CD4-positive, CD25-positive, alpha-beta regulatory T cell (primary cell): ENCODE results near the gene FUT7. TPM values are rescaled to one million over a fixed set of nuclear protein-coding genes. Genes with fewer than 3 reads are reported as not detected.

ENCODE experiments used
- ATAC-seq, 2 donors: fragments of 150-1000 bp; cut with Tn5 transposase; one replicate each; pipeline ENCODE4 v1.10.0; 2021; ENCODE audit warnings: low read depth in 2 of 2, moderate number of reproducible peaks in 2 of 2, moderate library complexity in 1 of 2
- DNase-seq, 3 donors: peaks; one replicate each; pipeline versions ENCODE4 v3.0.0 to v3.0.0-alpha.2; 2012 to 2022; ENCODE audit warnings: mixed read lengths in 1 of 3
- H3K27ac ChIP-seq: one replicate; pipeline ENCODE4 v1.7.0; 2013; ENCODE audit warnings: mild to moderate bottlenecking, low read length; ENCODE audit not compliant: insufficient read depth, poor library complexity, severe bottlenecking
- H3K27me3 ChIP-seq: one replicate; pipeline ENCODE4 v1.7.0; 2013; ENCODE audit warnings: low read length; ENCODE audit not compliant: control insufficient read depth, insufficient read depth
- H3K36me3 ChIP-seq: one replicate; pipeline ENCODE4 v1.7.0; 2013; ENCODE audit warnings: mild to moderate bottlenecking, low read length, moderate library complexity; ENCODE audit not compliant: control insufficient read depth, insufficient read depth
- H3K4me1 ChIP-seq: 2 replicates; pipeline ENCODE4 v1.7.0; 2013; ENCODE audit warnings: mild to moderate bottlenecking, low read length; ENCODE audit not compliant: insufficient read depth, control insufficient read depth, poor library complexity, severe bottlenecking
- H3K4me3 ChIP-seq: one replicate; pipeline ENCODE4 v1.7.0; 2013; ENCODE audit warnings: low read depth, mild to moderate bottlenecking, low read length, moderate library complexity
- H3K9me3 ChIP-seq, 2 experiments: 1 replicate in 1 of 2; 2 replicates in 1 of 2; pipeline ENCODE4 v1.7.0; 2013; ENCODE audit warnings: low read length in 2 of 2, mild to moderate bottlenecking in 1 of 2, moderate library complexity in 1 of 2; ENCODE audit not compliant: control insufficient read depth in 2 of 2
- H3K27ac Mint-ChIP-seq, 3 donors: one replicate each; pipeline ENCODE4 v1.8.0; 2020 to 2022; ENCODE audit warnings: mild to moderate bottlenecking in 3 of 3, mixed read lengths in 3 of 3, moderate library complexity in 2 of 3
- H3K27me3 Mint-ChIP-seq: one replicate; pipeline ENCODE4 v1.8.0; 2022; ENCODE audit warnings: mild to moderate bottlenecking, mixed read lengths
- H3K36me3 Mint-ChIP-seq: one replicate; pipeline ENCODE4 v1.8.0; 2020; ENCODE audit warnings: mixed read lengths
- H3K4me1 Mint-ChIP-seq, 4 donors: one replicate each; pipeline ENCODE4 v1.8.0; 2020 to 2022; ENCODE audit warnings: mixed read lengths in 4 of 4, mild to moderate bottlenecking in 1 of 4
- H3K4me3 Mint-ChIP-seq, 4 donors: one replicate each; pipeline ENCODE4 v1.8.0; 2020 to 2022; ENCODE audit warnings: mild to moderate bottlenecking in 4 of 4, mixed read lengths in 4 of 4, moderate library complexity in 3 of 4
- H3K9me3 Mint-ChIP-seq, 7 donors: one replicate each; pipeline ENCODE4 v1.8.0; 2020 to 2022; ENCODE audit warnings: mixed read lengths in 7 of 7, mild to moderate bottlenecking in 3 of 7, moderate library complexity in 2 of 7
- polyA plus RNA-seq, 4 donors: library from polyadenylated mRNA; unstranded; fragments of 300-500 nt; fragmentation: Illumina TruSeq; gene quantifications; one replicate each; pipeline ENCODE4 v1.2.3, GENCODE V29; 2021
- total RNA-seq: library from RNA; stranded (reverse); gene quantifications from one replicate; pipeline ENCODE4 v1.2.3, GENCODE V29; 2022

The FUT7 gene
- total and polyA plus RNA-seq, 5 donors from 2014 or later = 15.2 to 79.0 (median 37.4) TPM

GRCh38 chr9:137020771-137021567 lies 10.9 kb downstream of the FUT7 start:
- Histone ChIP-seq H3K27ac (no peak overlapping the region), H3K4me1 (peaks cover 3% of the 10 kb centered on the region), H3K9me3 (no peaks in the 10 kb centered on the region), H3K4me3 (no peak overlapping the region), H3K27me3 (no peaks in the 10 kb centered on the region), H3K36me3 (peaks cover 3% of the 10 kb centered on the region)
- H3K27me3 Mint-ChIP-seq = no peaks in the 10 kb centered on the region
- ATAC-seq (no peak), DNase-seq (no peak)
- peaks cover 4% of the 10 kb centered on the region for H3K36me3 Mint-ChIP-seq
- peaks cover 0 to 2% (median 0%) of the 10 kb centered on the region in 7 donors for H3K9me3 Mint-ChIP-seq
- peaks cover 0 to 9% (median 0%) of the 10 kb centered on the region in 4 donors for H3K4me1 Mint-ChIP-seq
- no peak overlapping the region for H3K27ac Mint-ChIP-seq
- no peak overlapping the region for H3K4me3 Mint-ChIP-seq

GRCh38 chr9:137019891-137020683 lies 11.8 kb downstream of the FUT7 start:
- no peak for ATAC-seq
- no peak overlapping the region for H3K27ac ChIP-seq
- H3K4me1 Mint-ChIP-seq = peaks cover 0 to 9% (median 0%) of the 10 kb centered on the region in 4 donors
- H3K9me3 ChIP-seq = no peaks in the 10 kb centered on the region
- H3K9me3 Mint-ChIP-seq = peaks cover 0 to 2% (median 0%) of the 10 kb centered on the region in 7 donors
- no peaks in the 10 kb centered on the region for H3K4me1 ChIP-seq
- no peaks in the 10 kb centered on the region for H3K27me3 Mint-ChIP-seq
- H3K36me3 Mint-ChIP-seq = peaks cover 4% of the 10 kb centered on the region
- no peak for DNase-seq
- H3K4me3 Mint-ChIP-seq = no peak overlapping the region
- H3K27me3 ChIP-seq = no peaks in the 10 kb centered on the region
- H3K4me3 ChIP-seq = no peak overlapping the region
- H3K27ac Mint-ChIP-seq = peak overlapping the region in 1 of 3 donors; percentile 36
- peaks cover 8% of the 10 kb centered on the region for H3K36me3 ChIP-seq

GRCh38 chr9:137018761-137019559 lies 12.9 kb downstream of the FUT7 start:
- peaks cover 4% of the 10 kb centered on the region for H3K36me3 Mint-ChIP-seq
- no peak for ATAC-seq
- Histone ChIP-seq H3K27me3 (no peaks in the 10 kb centered on the region), H3K4me3 (no peak overlapping the region), H3K4me1 (no peaks in the 10 kb centered on the region), H3K36me3 (peaks cover 8% of the 10 kb centered on the region), H3K27ac (no peak overlapping the region), H3K9me3 (no peaks in the 10 kb centered on the region)
- H3K27me3 Mint-ChIP-seq = no peaks in the 10 kb centered on the region
- H3K4me1 Mint-ChIP-seq = peaks cover 0 to 7% (median 0%) of the 10 kb centered on the region in 4 donors
- no peak overlapping the region for H3K27ac Mint-ChIP-seq
- no peak for DNase-seq
- H3K9me3 Mint-ChIP-seq = peaks cover 0 to 2% (median 0%) of the 10 kb centered on the region in 7 donors
- H3K4me3 Mint-ChIP-seq = no peak overlapping the region

- Histone ChIP-seq H3K27me3 (no peaks in the 10 kb centered on the region), H3K4me1 (no peaks in the 10 kb centered on the region), H3K27ac (no peak overlapping the region), H3K9me3 (no peaks in the 10 kb centered on the region), H3K4me3 (no peak overlapping the region), H3K36me3 (peaks cover 11% of the 10 kb centered on the region)
- Mint-ChIP-seq H3K27ac (no peak overlapping the region), H3K36me3 (peaks cover 4% of the 10 kb centered on the region), H3K4me3 (no peak overlapping the region), H3K27me3 (no peaks in the 10 kb centered on the region), H3K4me1 (peaks cover 0 to 7% (median 0%) of the 10 kb centered on the region in 4 donors), H3K9me3 (peaks cover 0 to 2% (median 0%) of the 10 kb centered on the region in 7 donors)
- ATAC-seq (no peak), DNase-seq (no peak)
Observed at GRCh38 chr9:137017791-137018497, 13.9 kb downstream of the FUT7 start.

GRCh38 chr9:137017071-137017470 lies 14.8 kb downstream of the FUT7 start:
- Histone ChIP-seq H3K4me1 (no peaks in the 10 kb centered on the region), H3K27ac (no peak overlapping the region), H3K4me3 (no peak overlapping the region), H3K27me3 (no peaks in the 10 kb centered on the region), H3K36me3 (peaks cover 11% of the 10 kb centered on the region), H3K9me3 (no peaks in the 10 kb centered on the region)
- H3K27ac Mint-ChIP-seq = no peak overlapping the region
- H3K4me3 Mint-ChIP-seq = peak overlapping the region in 1 of 4 donors; percentile 4
- H3K27me3 Mint-ChIP-seq = no peaks in the 10 kb centered on the region
- H3K9me3 Mint-ChIP-seq = peaks cover 0 to 2% (median 0%) of the 10 kb centered on the region in 7 donors
- no peak for DNase-seq
- ATAC-seq = no peak
- H3K36me3 Mint-ChIP-seq = peaks cover 4% of the 10 kb centered on the region
- peaks cover 0 to 6% (median 0%) of the 10 kb centered on the region in 4 donors for H3K4me1 Mint-ChIP-seq

GRCh38 chr9:137016436-137016835 lies 15.5 kb downstream of the FUT7 start:
- H3K4me1 Mint-ChIP-seq = peaks cover 0 to 5% (median 0%) of the 10 kb centered on the region in 4 donors
- no peaks in the 10 kb centered on the region for H3K27me3 Mint-ChIP-seq
- DNase-seq (no peak), ATAC-seq (no peak)
- H3K9me3 ChIP-seq = no peaks in the 10 kb centered on the region
- H3K27ac ChIP-seq = no peak overlapping the region
- peaks cover 11% of the 10 kb centered on the region for H3K36me3 ChIP-seq
- H3K4me1 ChIP-seq = no peaks in the 10 kb centered on the region
- no peak overlapping the region for H3K27ac Mint-ChIP-seq
- H3K4me3 ChIP-seq = no peak overlapping the region
- H3K36me3 Mint-ChIP-seq = peaks cover 4% of the 10 kb centered on the region
- no peaks in the 10 kb centered on the region for H3K27me3 ChIP-seq
- no peak overlapping the region for H3K4me3 Mint-ChIP-seq
- H3K9me3 Mint-ChIP-seq = peaks cover 0 to 2% (median 0%) of the 10 kb centered on the region in 7 donors

- Mint-ChIP-seq H3K36me3 (peaks cover 4% of the 10 kb centered on the region), H3K27ac (no peak overlapping the region), H3K4me1 (peaks cover 0 to 5% (median 0%) of the 10 kb centered on the region in 4 donors), H3K27me3 (no peaks in the 10 kb centered on the region), H3K4me3 (no peak overlapping the region), H3K9me3 (peaks cover 0 to 2% (median 0%) of the 10 kb centered on the region in 7 donors)
- ATAC-seq (no peak), DNase-seq (no peak)
- Histone ChIP-seq H3K36me3 (peaks cover 11% of the 10 kb centered on the region), H3K27ac (no peak overlapping the region), H3K27me3 (no peaks in the 10 kb centered on the region), H3K4me1 (no peaks in the 10 kb centered on the region), H3K4me3 (no peak overlapping the region), H3K9me3 (no peaks in the 10 kb centered on the region)
Observed at GRCh38 chr9:137015976-137016375, 15.9 kb downstream of the FUT7 start.
